ENCODE data around the gene PLA2G2E.
A peak's percentile ranks its signal among the peaks of the same experiment; 100 is the strongest.
"Not testable (repeated sequence)": the region's sequence is repeated elsewhere in the genome, so short reads cannot be mapped to it uniquely, and the experiment has no call there.

PLA2G2E gene

GRCh38 chr1:19927130-19927421, 3.7 kb upstream of the PLA2G2E start:
- not testable (repeated sequence) for DNase-seq (ENCODE audit: low spot score)

DNA sequence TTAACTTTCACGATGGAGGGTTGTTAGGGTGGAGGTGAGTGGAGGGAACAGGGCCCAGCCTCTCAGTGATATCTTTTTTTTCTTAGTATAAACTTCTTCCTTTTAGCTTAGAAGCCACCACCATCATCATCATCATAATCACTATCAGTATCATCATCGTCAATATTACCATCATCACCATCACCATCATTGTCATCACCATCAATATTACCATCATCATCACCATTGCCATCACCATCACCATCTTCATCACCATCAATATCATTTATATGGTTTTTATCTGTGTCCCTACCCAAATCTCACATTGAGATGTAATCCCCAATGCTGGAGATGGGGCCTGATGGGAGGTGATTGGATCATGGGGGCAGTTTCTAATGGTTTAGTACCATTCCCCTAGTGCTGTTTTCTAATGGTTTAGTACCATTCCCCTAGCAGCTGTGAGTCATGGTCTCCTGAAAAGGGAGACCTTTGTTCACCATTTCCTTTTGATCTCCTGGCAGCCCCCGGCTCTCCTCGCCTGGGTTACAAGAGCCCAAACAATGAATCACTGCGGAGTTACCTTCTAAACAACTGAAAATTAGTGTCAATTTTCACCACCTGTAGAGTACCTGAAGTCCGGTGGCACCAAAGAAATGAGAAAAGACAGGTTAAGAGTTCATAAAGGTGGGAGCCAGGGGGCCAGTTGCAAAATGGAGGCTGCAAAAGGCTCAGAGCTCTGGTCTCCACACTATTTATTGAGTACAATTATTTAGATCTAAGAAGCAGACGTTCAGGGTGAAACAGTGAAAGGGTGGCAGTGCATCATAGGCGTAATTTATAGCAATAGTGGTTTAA, 3.1 kb upstream of the PLA2G2E start:
- no peak for DNase-seq (ENCODE audit: low spot score)

- no peak for DNase-seq (ENCODE audit: low spot score)
Observed at GRCh38 chr1:19925342-19926070, 2.1 kb upstream of the PLA2G2E start.

GRCh38 chr1:19923953-19924346, 533 bp upstream of the PLA2G2E start:
- no peak for DNase-seq (ENCODE audit: low spot score)

GRCh38 chr1:19922015-19922688, 1.3 kb downstream of the PLA2G2E start:
- no peak for DNase-seq (ENCODE audit: low spot score)

DNA sequence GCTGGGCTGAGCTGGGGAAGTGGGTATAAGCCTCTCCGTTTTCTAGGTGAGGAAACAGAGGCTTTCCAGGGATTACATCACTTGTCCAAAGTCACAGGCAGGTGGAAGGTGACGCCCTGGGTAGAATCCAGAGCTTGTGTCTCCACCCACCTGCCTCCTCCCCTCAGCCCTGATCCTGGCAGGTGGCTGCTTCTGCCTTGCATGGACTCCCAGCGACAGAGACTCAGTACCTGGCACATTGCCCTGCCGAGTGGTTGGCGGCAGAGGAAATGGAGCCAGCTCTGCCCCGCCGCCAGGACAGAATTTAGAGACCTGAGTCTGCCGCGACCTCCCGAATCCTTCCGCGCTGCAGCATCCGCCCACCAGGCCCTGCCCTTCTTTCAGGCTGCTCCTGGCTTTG, 2.1 kb downstream of the PLA2G2E start:
- no peak for DNase-seq (ENCODE audit: low spot score)

DNA sequence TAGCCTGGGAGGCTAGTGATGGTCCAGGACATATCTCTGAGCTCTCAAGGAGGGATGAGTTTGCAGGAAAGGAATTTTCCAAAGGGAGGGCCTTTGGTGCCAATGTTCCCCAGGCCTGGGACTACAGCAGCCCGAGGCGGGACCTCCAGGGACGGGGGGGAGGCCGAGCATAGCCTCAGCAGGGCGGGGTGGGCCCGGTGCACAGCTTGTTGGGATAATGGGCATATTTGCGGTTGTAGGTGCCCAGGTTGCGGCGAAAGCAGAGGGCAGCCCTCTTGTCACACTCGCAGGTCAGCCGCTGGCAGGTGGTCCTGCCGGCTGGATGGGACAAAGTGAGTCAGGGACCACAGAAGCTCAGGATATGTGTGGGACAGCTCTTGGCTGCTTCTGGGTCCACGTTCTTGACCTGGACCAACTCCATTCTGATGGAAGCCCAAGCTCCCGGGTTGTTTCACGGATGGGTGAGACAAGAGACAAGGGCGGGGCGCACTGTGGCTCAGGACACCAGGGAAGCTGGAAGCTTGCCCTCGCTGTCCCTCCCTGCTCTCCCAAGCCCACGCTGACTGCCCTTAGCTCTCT, 3.2 kb downstream of the PLA2G2E start:
- DNase-seq (ENCODE audit: low spot score), result no peak

GRCh38 chr1:19918057-19918456, 5.4 kb downstream of the PLA2G2E start:
- peak; percentile 90 for DNase-seq (ENCODE audit: low spot score)

DNA sequence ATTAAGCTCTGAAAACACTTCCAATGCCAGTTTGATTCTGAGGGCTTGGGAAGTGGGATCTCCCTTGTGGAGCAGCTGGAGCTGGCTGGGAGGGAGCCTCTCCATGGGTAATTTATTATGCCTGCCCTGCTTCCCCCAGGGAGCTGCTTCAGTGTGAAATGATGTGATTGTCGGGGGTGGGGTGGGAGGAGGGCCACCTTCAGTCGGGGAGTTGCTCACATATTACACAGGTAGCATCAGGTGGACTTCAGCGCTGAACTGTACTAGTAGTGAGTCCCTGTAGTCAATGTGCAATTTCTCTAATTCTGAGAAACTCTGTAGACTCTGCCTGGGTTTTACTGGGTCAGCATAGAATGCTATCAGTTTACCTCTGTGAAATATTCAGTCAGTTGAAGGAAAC, 12.8 kb downstream of the PLA2G2E start:
- DNase-seq (ENCODE audit: low spot score), result no peak

DNA sequence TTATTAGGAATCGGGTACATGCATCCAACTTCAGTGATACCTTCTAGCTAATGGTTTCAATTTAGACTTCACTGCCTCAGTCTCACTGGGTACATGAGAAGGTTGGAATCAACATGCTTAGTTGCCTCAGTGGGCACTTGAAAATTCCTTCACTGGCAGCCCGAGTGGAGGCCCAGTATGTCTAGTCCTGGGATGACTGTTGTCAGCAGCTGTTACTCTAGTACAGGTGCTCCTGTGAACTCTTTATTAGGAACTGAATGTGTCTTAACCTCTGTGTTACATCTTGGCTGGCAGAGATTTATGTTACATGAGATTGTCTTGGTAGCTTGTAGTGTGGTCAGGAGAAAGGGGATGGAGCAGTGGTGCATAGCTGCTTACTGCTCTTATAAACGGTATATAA, 13.4 kb downstream of the PLA2G2E start:
- no peak for DNase-seq (ENCODE audit: low spot score)

GRCh38 chr1:19909392-19909791, 14.0 kb downstream of the PLA2G2E start:
- DNase-seq (ENCODE audit: low spot score), result no peak

GRCh38 chr1:19907456-19907855, 16.0 kb downstream of the PLA2G2E start:
- no peak for DNase-seq (ENCODE audit: low spot score)

- no peak for DNase-seq (ENCODE audit: low spot score)
Observed at GRCh38 chr1:19903621-19904020, 19.8 kb downstream of the PLA2G2E start.

GRCh38 chr1:19901653-19902052, 21.8 kb downstream of the PLA2G2E start:
- DNase-seq (ENCODE audit: low spot score), result no peak

- no peak for DNase-seq (ENCODE audit: low spot score)
Observed at GRCh38 chr1:19894218-19894617, 29.2 kb downstream of the PLA2G2E start.

DNA sequence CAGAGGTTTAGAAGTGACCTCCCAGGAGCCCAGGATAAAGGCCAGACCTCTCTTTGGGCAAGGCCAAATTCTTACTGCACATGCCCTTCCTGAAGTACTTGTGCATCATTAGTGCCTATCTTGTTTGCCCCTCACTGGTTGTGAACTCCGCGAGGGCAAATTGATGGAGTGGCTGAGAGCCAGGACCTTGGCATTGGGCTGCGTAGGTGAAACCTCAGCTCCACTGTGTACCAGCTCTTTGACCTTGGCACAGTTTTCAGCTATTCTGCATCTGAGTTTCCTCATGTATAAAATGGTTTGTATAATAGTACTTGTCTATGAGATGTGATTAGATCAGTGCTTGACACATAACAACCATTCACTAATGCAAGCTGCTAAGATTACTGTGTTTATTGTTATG, 29.7 kb downstream of the PLA2G2E start:
- no peak for DNase-seq (ENCODE audit: low spot score)

DNA sequence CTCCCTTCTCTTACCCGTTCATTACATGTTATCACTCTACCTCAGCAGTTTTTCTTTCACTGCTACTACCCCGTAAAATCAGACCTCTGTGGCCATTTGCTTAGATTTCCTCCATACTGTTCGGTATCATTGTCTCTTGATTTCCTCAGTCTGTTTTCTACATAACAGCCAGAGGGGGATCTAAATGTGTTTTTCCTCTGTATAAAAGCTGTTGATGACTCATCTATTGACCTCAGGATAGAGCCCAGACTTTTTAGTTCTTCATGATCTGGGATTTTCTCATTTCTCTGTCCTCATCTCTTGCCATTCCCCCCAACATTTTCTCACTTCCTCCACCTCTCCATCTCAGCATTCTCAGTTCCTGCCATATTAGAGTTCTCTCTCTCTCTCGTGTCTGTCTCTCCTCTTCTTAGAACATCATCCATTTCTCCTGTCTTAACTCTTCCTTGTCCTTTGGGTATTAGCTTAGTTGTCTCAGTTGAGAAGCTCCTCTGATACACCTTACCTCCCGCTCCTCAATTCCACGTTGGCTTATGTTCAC, 30.7 kb downstream of the PLA2G2E start:
- peak; percentile 22 for DNase-seq (ENCODE audit: low spot score)

- no peak for DNase-seq (ENCODE audit: low spot score)
Observed at GRCh38 chr1:19892129-19892528, 31.3 kb downstream of the PLA2G2E start.

- no peak for DNase-seq (ENCODE audit: low spot score)
Observed at GRCh38 chr1:19889656-19890055, 33.8 kb downstream of the PLA2G2E start.

- DNase-seq (ENCODE audit: low spot score), result no peak
Observed at GRCh38 chr1:19888112-19888511, 35.3 kb downstream of the PLA2G2E start.

GRCh38 chr1:19885821-19886220, 37.6 kb downstream of the PLA2G2E start:
- DNase-seq (ENCODE audit: low spot score), result peak; percentile 12

DNA sequence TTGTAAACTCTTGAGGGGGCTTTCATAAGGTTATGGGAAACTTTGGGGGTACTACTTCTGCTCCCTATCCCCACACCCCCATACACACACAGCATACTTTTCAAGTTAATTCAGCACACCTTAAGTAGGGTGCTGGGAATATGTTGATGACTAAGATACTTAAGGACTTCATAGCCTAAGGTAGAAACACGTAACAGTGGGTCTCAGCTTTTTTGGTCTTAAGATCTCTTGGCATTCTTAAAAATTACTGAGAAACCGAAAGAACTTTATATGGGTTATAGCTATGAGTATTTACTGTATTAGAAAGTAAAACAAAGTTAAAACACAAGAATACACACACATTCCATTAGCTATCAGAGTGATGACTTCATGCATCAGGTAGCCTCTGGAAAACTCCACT, 39.1 kb downstream of the PLA2G2E start:
- DNase-seq (ENCODE audit: low spot score), result no peak

Data from GM03348 (cell line).